Measurements from ENCODE around the gene ITGBL1.
"Not testable (repeated sequence)": the region's sequence is repeated elsewhere in the genome, so short reads cannot be mapped to it uniquely, and the experiment has no call there.

The ITGBL1 gene

GRCh38 chr13:101535192-101535746 is 82.8 kb downstream of the ITGBL1 start:
- Histone ChIP-seq H3K9ac (ENCODE audit: low read length in 2 of 2) (no peak overlapping the region), H3K36me3 (ENCODE audit: control insufficient read depth in 2 of 2, insufficient read depth in 2 of 2, low read length in 2 of 2) (no peaks in the 10 kb centered on the region), H3K27me3 (ENCODE audit: control insufficient read depth in 1 of 2, insufficient read depth in 2 of 2, low read length in 2 of 2) (no peaks in the 10 kb centered on the region), H3K27ac (ENCODE audit: low read length) (no peak overlapping the region), H3K4me3 (ENCODE audit: low read length in 2 of 2) (no peak overlapping the region), H3K9me3 (ENCODE audit: control insufficient read depth in 2 of 2, low read length in 2 of 2) (no peaks in the 10 kb centered on the region), H3K4me1 (ENCODE audit: control insufficient read depth, insufficient read depth, low read length) (no peaks in the 10 kb centered on the region)

GRCh38 chr13:101536079-101536478 is 83.6 kb downstream of the ITGBL1 start:
- H3K9me3 ChIP-seq (ENCODE audit: control insufficient read depth in 2 of 2, low read length in 2 of 2) = no peaks in the 10 kb centered on the region
- H3K9ac ChIP-seq (ENCODE audit: low read length in 2 of 2) = no peak overlapping the region
- H3K36me3 ChIP-seq (ENCODE audit: control insufficient read depth in 2 of 2, insufficient read depth in 2 of 2, low read length in 2 of 2) = no peaks in the 10 kb centered on the region
- H3K27me3 ChIP-seq (ENCODE audit: control insufficient read depth in 1 of 2, insufficient read depth in 2 of 2, low read length in 2 of 2) = no peaks in the 10 kb centered on the region
- H3K27ac ChIP-seq (ENCODE audit: low read length) = no peak overlapping the region
- H3K4me1 ChIP-seq (ENCODE audit: control insufficient read depth, insufficient read depth, low read length) = no peaks in the 10 kb centered on the region
- no peak overlapping the region for H3K4me3 ChIP-seq (ENCODE audit: low read length in 2 of 2)

- not testable (repeated sequence) for H3K27ac ChIP-seq (ENCODE audit: low read length); H3K4me3 ChIP-seq (ENCODE audit: low read length in 2 of 2); H3K27me3 ChIP-seq (ENCODE audit: control insufficient read depth in 1 of 2, insufficient read depth in 2 of 2, low read length in 2 of 2); H3K9ac ChIP-seq (ENCODE audit: low read length in 2 of 2); H3K36me3 ChIP-seq (ENCODE audit: control insufficient read depth in 2 of 2, insufficient read depth in 2 of 2, low read length in 2 of 2); H3K9me3 ChIP-seq (ENCODE audit: control insufficient read depth in 2 of 2, low read length in 2 of 2); H3K4me1 ChIP-seq (ENCODE audit: control insufficient read depth, insufficient read depth, low read length)
These were observed 92.1 kb downstream of the ITGBL1 start for GRCh38 chr13:101544544-101544943.

GRCh38 chr13:101544979-101545378 is 92.5 kb downstream of the ITGBL1 start:
- no peaks in the 10 kb centered on the region for H3K9me3 ChIP-seq (ENCODE audit: control insufficient read depth in 2 of 2, low read length in 2 of 2)
- no peaks in the 10 kb centered on the region for H3K4me1 ChIP-seq (ENCODE audit: control insufficient read depth, insufficient read depth, low read length)
- H3K36me3 ChIP-seq (ENCODE audit: control insufficient read depth in 2 of 2, insufficient read depth in 2 of 2, low read length in 2 of 2) = no peaks in the 10 kb centered on the region
- H3K27ac ChIP-seq (ENCODE audit: low read length) = no peak overlapping the region
- no peak overlapping the region for H3K4me3 ChIP-seq (ENCODE audit: low read length in 2 of 2)
- H3K27me3 ChIP-seq (ENCODE audit: control insufficient read depth in 1 of 2, insufficient read depth in 2 of 2, low read length in 2 of 2) = no peaks in the 10 kb centered on the region
- no peak overlapping the region for H3K9ac ChIP-seq (ENCODE audit: low read length in 2 of 2)

GRCh38 chr13:101545521-101545920 is 93.0 kb downstream of the ITGBL1 start:
- Histone ChIP-seq H3K4me3 (ENCODE audit: low read length in 2 of 2) (no peak overlapping the region), H3K27ac (ENCODE audit: low read length) (no peak overlapping the region), H3K36me3 (ENCODE audit: control insufficient read depth in 2 of 2, insufficient read depth in 2 of 2, low read length in 2 of 2) (no peaks in the 10 kb centered on the region), H3K9me3 (ENCODE audit: control insufficient read depth in 2 of 2, low read length in 2 of 2) (no peaks in the 10 kb centered on the region), H3K4me1 (ENCODE audit: control insufficient read depth, insufficient read depth, low read length) (no peaks in the 10 kb centered on the region), H3K9ac (ENCODE audit: low read length in 2 of 2) (no peak overlapping the region), H3K27me3 (ENCODE audit: control insufficient read depth in 1 of 2, insufficient read depth in 2 of 2, low read length in 2 of 2) (no peaks in the 10 kb centered on the region)

GRCh38 chr13:101552286-101552685 is 99.8 kb downstream of the ITGBL1 start:
- no peaks in the 10 kb centered on the region for H3K27me3 ChIP-seq (ENCODE audit: control insufficient read depth in 1 of 2, insufficient read depth in 2 of 2, low read length in 2 of 2)
- H3K27ac ChIP-seq (ENCODE audit: low read length) = no peak overlapping the region
- no peak overlapping the region for H3K9ac ChIP-seq (ENCODE audit: low read length in 2 of 2)
- no peaks in the 10 kb centered on the region for H3K9me3 ChIP-seq (ENCODE audit: control insufficient read depth in 2 of 2, low read length in 2 of 2)
- H3K4me1 ChIP-seq (ENCODE audit: control insufficient read depth, insufficient read depth, low read length) = no peaks in the 10 kb centered on the region
- no peak overlapping the region for H3K4me3 ChIP-seq (ENCODE audit: low read length in 2 of 2)
- no peaks in the 10 kb centered on the region for H3K36me3 ChIP-seq (ENCODE audit: control insufficient read depth in 2 of 2, insufficient read depth in 2 of 2, low read length in 2 of 2)

- H3K4me3 ChIP-seq (ENCODE audit: low read length in 2 of 2) = no peak overlapping the region
- H3K4me1 ChIP-seq (ENCODE audit: control insufficient read depth, insufficient read depth, low read length) = no peaks in the 10 kb centered on the region
- no peak overlapping the region for H3K9ac ChIP-seq (ENCODE audit: low read length in 2 of 2)
- H3K9me3 ChIP-seq (ENCODE audit: control insufficient read depth in 2 of 2, low read length in 2 of 2) = no peaks in the 10 kb centered on the region
- no peaks in the 10 kb centered on the region for H3K36me3 ChIP-seq (ENCODE audit: control insufficient read depth in 2 of 2, insufficient read depth in 2 of 2, low read length in 2 of 2)
- H3K27me3 ChIP-seq (ENCODE audit: control insufficient read depth in 1 of 2, insufficient read depth in 2 of 2, low read length in 2 of 2) = no peaks in the 10 kb centered on the region
- no peak overlapping the region for H3K27ac ChIP-seq (ENCODE audit: low read length)
These were observed 100.3 kb downstream of the ITGBL1 start for GRCh38 chr13:101552786-101553185.

GRCh38 chr13:101554420-101555125 is 102.1 kb downstream of the ITGBL1 start:
- Histone ChIP-seq H3K36me3 (ENCODE audit: control insufficient read depth in 2 of 2, insufficient read depth in 2 of 2, low read length in 2 of 2) (no peaks in the 10 kb centered on the region), H3K27me3 (ENCODE audit: control insufficient read depth in 1 of 2, insufficient read depth in 2 of 2, low read length in 2 of 2) (no peaks in the 10 kb centered on the region)

GRCh38 chr13:101555610-101556009 is 103.1 kb downstream of the ITGBL1 start:
- H3K4me1 ChIP-seq (ENCODE audit: control insufficient read depth, insufficient read depth, low read length) = no peaks in the 10 kb centered on the region
- no peak overlapping the region for H3K9ac ChIP-seq (ENCODE audit: low read length in 2 of 2)
- no peaks in the 10 kb centered on the region for H3K36me3 ChIP-seq (ENCODE audit: control insufficient read depth in 2 of 2, insufficient read depth in 2 of 2, low read length in 2 of 2)
- no peaks in the 10 kb centered on the region for H3K9me3 ChIP-seq (ENCODE audit: control insufficient read depth in 2 of 2, low read length in 2 of 2)
- H3K4me3 ChIP-seq (ENCODE audit: low read length in 2 of 2) = no peak overlapping the region
- H3K27me3 ChIP-seq (ENCODE audit: control insufficient read depth in 1 of 2, insufficient read depth in 2 of 2, low read length in 2 of 2) = no peaks in the 10 kb centered on the region
- no peak overlapping the region for H3K27ac ChIP-seq (ENCODE audit: low read length)

More at GRCh38 chr13:101554420-101555125, 102.1 kb downstream of the ITGBL1 start:
- H3K9me3 ChIP-seq (ENCODE audit: control insufficient read depth in 2 of 2, low read length in 2 of 2) = no peaks in the 10 kb centered on the region
- H3K4me1 ChIP-seq (ENCODE audit: control insufficient read depth, insufficient read depth, low read length) = no peaks in the 10 kb centered on the region
- H3K27ac ChIP-seq (ENCODE audit: low read length) = no peak overlapping the region
- no peak overlapping the region for H3K4me3 ChIP-seq (ENCODE audit: low read length in 2 of 2)
- H3K9ac ChIP-seq (ENCODE audit: low read length in 2 of 2) = no peak overlapping the region

GRCh38 chr13:101556676-101557123 is 104.2 kb downstream of the ITGBL1 start:
- Histone ChIP-seq H3K4me1 (ENCODE audit: control insufficient read depth, insufficient read depth, low read length) (no peaks in the 10 kb centered on the region), H3K9ac (ENCODE audit: low read length in 2 of 2) (no peak overlapping the region), H3K27me3 (ENCODE audit: control insufficient read depth in 1 of 2, insufficient read depth in 2 of 2, low read length in 2 of 2) (no peaks in the 10 kb centered on the region), H3K9me3 (ENCODE audit: control insufficient read depth in 2 of 2, low read length in 2 of 2) (no peaks in the 10 kb centered on the region), H3K27ac (ENCODE audit: low read length) (no peak overlapping the region), H3K36me3 (ENCODE audit: control insufficient read depth in 2 of 2, insufficient read depth in 2 of 2, low read length in 2 of 2) (no peaks in the 10 kb centered on the region), H3K4me3 (ENCODE audit: low read length in 2 of 2) (no peak overlapping the region)

- Histone ChIP-seq H3K4me1 (ENCODE audit: control insufficient read depth, insufficient read depth, low read length) (no peaks in the 10 kb centered on the region), H3K9me3 (ENCODE audit: control insufficient read depth in 2 of 2, low read length in 2 of 2) (no peaks in the 10 kb centered on the region), H3K27me3 (ENCODE audit: control insufficient read depth in 1 of 2, insufficient read depth in 2 of 2, low read length in 2 of 2) (no peaks in the 10 kb centered on the region), H3K27ac (ENCODE audit: low read length) (no peak overlapping the region), H3K36me3 (ENCODE audit: control insufficient read depth in 2 of 2, insufficient read depth in 2 of 2, low read length in 2 of 2) (no peaks in the 10 kb centered on the region), H3K9ac (ENCODE audit: low read length in 2 of 2) (no peak overlapping the region), H3K4me3 (ENCODE audit: low read length in 2 of 2) (no peak overlapping the region)
These were observed 112.8 kb downstream of the ITGBL1 start for GRCh38 chr13:101565317-101565716.

All from stomach smooth muscle (tissue), 2 donors.